Gastroesophageal sphincter (tissue), 3 donors: Measurements from ENCODE around the gene LYVE1.

Experiments
- CTCF ChIP-seq, 4 experiments: fragments of 200-600 bp in 2 of 4; fragments of 450-650 bp in 2 of 4; sonication (generic) in 1 of 4; IDR thresholded peaks; one replicate each; pipeline ENCODE4 v1.5.1; 2017 to 2019; ENCODE audit warnings: antibody characterized with exemption in 4 of 4, mild to moderate bottlenecking in 2 of 4, moderate library complexity in 2 of 4
- EP300 ChIP-seq: sonication (generic); formaldehyde crosslinking; IDR thresholded peaks from one replicate; pipeline ENCODE4 v1.6.1; 2017; ENCODE audit warnings: antibody characterized with exemption, mild to moderate bottlenecking
- POLR2A ChIP-seq, 2 donors: fragments of 450-650 bp; IDR thresholded peaks; one replicate each; pipeline ENCODE4 v1.6.1; 2017; ENCODE audit warnings: antibody characterized with exemption in 2 of 2, mild to moderate bottlenecking in 2 of 2, moderate library complexity in 1 of 2
- POLR2AphosphoS5 ChIP-seq: sonication (generic); formaldehyde crosslinking; IDR thresholded peaks from one replicate; pipeline ENCODE4 v1.6.1; 2017; ENCODE audit warnings: antibody characterized with exemption

DNA sequence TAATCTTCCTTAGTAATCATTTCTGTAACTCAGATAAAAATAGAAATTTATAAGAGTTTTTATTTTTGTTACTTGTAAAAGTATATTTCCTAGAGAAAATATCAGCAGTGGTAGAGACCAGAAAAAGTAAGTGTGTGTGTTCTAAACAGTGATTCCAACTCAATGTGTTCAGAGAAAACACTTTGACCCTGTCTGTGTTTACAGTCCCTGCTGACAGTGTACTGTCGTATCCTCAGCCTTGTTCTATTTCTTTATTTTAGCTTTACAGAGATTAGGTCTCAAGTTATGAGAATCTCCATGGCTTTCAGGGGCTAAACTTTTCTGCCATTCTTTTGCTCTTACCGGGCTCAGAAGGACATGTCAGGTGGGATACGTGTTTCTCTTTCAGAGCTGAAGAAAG lies 10.2 kb downstream of the LYVE1 start:
- no peak for TF ChIP-seq CTCF (IDR thresholded peaks at IDR 0.05)
- no peak for TF ChIP-seq POLR2AphosphoS5
- no peak for TF ChIP-seq POLR2A (IDR thresholded peaks at IDR 0.05)
- TF ChIP-seq EP300: no peak
